Measurements from ENCODE around the gene SASH1. TPM values are rescaled to one million over a fixed set of nuclear protein-coding genes. Genes with fewer than 3 reads are reported as not detected.

SASH1 gene
- total and polyA plus RNA-seq, 2 of the 8 experiments (the other 6 are each of a cell fraction or from before 2014, with no cell fraction given): 6.0 to 20.2 TPM

- no peak for TF ChIP-seq POLR2AphosphoS5 (IDR thresholded peaks at IDR 0.05; ENCODE audit: low read depth, low read length)
- no peak for TF ChIP-seq SRF (IDR thresholded peaks at IDR 0.05; ENCODE audit: low read depth, low read length)
- no peak for TF ChIP-seq EZH2 (IDR thresholded peaks at IDR 0.05; ENCODE audit: low read depth, low read length, severe bottlenecking)
- TF ChIP-seq FOSL1 (IDR thresholded peaks at IDR 0.05; ENCODE audit: insufficient read depth, low read depth, low read length): no peak
- no peak for TF ChIP-seq KDM5A (IDR thresholded peaks at IDR 0.05; ENCODE audit: low read length)
- no peak for TF ChIP-seq ZNF274 (IDR thresholded peaks at IDR 0.05; ENCODE audit: borderline replicate concordance, extremely low read depth, low read length)
- TF ChIP-seq CHD1 (IDR thresholded peaks at IDR 0.05; ENCODE audit: low read depth, low read length): no peak
Measured at GRCh38 chr6:148323344-148323743, 19.3 kb upstream of the SASH1 start (continued).

Measured in H1 (cell line).